ENCODE measurements around the gene PRMT9. TPM values are rescaled to one million over a fixed set of nuclear protein-coding genes. Genes with fewer than 3 reads are reported as not detected.
A peak's percentile ranks its signal among the peaks of the same experiment; 100 is the strongest.

The PRMT9 gene
- total RNA-seq, 6 experiments from 2014 or later = 3.4 to 4.9 (median 4.6) TPM

- WGBS (ENCODE audit: insufficient coverage, low coverage, low lambda C conversion rate, missing lambda C conversion rate) = 92% methylated on average over 1 of the region's 1 CpG
- intact Hi-C loops (cut with DNase I) = no loop called here
- H3K9me3 ChIP-seq = no peaks in the 10 kb centered on the region
- H3K27me3 ChIP-seq = no peaks in the 10 kb centered on the region
- TF ChIP-seq CTCF (IDR thresholded peaks at IDR 0.05) (no peak), POLR2A (IDR thresholded peaks at IDR 0.05) (no peak)
- DNase-seq (no peak), ATAC-seq (no peak)
- no peaks in the 10 kb centered on the region for H3K4me1 ChIP-seq
- H3K27ac ChIP-seq = no peak overlapping the region
- no peaks in the 10 kb centered on the region for H3K36me3 ChIP-seq
- H3K4me3 ChIP-seq = no peak overlapping the region
Observed at GRCh38 chr4:147610686-147611085, 73.3 kb downstream of the PRMT9 start.

- WGBS (ENCODE audit: insufficient coverage, low coverage, low lambda C conversion rate, missing lambda C conversion rate) = 23% methylated on average over 1 of the region's 1 CpG
- DNase-seq (no peak), ATAC-seq (peak in 3 of 4 donors; percentile 33 to 61 (median 54))
- no peaks in the 10 kb centered on the region for H3K9me3 ChIP-seq
- no peaks in the 10 kb centered on the region for H3K36me3 ChIP-seq
- no peak overlapping the region for H3K4me3 ChIP-seq
- no peaks in the 10 kb centered on the region for H3K4me1 ChIP-seq
- TF ChIP-seq POLR2A (IDR thresholded peaks at IDR 0.05) (no peak), CTCF (IDR thresholded peaks at IDR 0.05) (no peak)
- H3K27me3 ChIP-seq = no peaks in the 10 kb centered on the region
- no peak overlapping the region for H3K27ac ChIP-seq
- intact Hi-C loops (cut with DNase I) = no loop called here
Observed at GRCh38 chr4:147607471-147607870, 76.5 kb downstream of the PRMT9 start.

GRCh38 chr4:147605499-147605898, 78.5 kb downstream of the PRMT9 start:
- Histone ChIP-seq H3K27me3 (no peaks in the 10 kb centered on the region), H3K36me3 (no peaks in the 10 kb centered on the region), H3K9me3 (no peaks in the 10 kb centered on the region), H3K4me1 (no peaks in the 10 kb centered on the region), H3K27ac (no peak overlapping the region), H3K4me3 (no peak overlapping the region)
- TF ChIP-seq CTCF (IDR thresholded peaks at IDR 0.05) (no peak), POLR2A (IDR thresholded peaks at IDR 0.05) (no peak)
- no peak for DNase-seq
- ATAC-seq = no peak
- intact Hi-C loops (cut with DNase I) = no loop called here

GRCh38 chr4:147599769-147600168, 84.2 kb downstream of the PRMT9 start:
- Histone ChIP-seq H3K9me3 (no peaks in the 10 kb centered on the region), H3K4me1 (no peaks in the 10 kb centered on the region), H3K36me3 (no peaks in the 10 kb centered on the region), H3K4me3 (no peak overlapping the region), H3K27me3 (no peaks in the 10 kb centered on the region), H3K27ac (no peak overlapping the region)
- TF ChIP-seq POLR2A (IDR thresholded peaks at IDR 0.05) (no peak), CTCF (IDR thresholded peaks at IDR 0.05) (no peak)
- DNase-seq (no peak), ATAC-seq (no peak)
- WGBS (ENCODE audit: insufficient coverage, low coverage, low lambda C conversion rate, missing lambda C conversion rate) = 80% methylated on average over 2 of the region's 3 CpGs
- intact Hi-C loops (cut with DNase I) = no loop called here

- H3K4me3 ChIP-seq = no peak overlapping the region
- no peak overlapping the region for H3K27ac ChIP-seq
- intact Hi-C loops (cut with DNase I) = no loop called here
- H3K9me3 ChIP-seq = no peaks in the 10 kb centered on the region
- H3K4me1 ChIP-seq = no peaks in the 10 kb centered on the region
- 75% methylated on average over 1 of the region's 1 CpG for WGBS (ENCODE audit: insufficient coverage, low coverage, low lambda C conversion rate, missing lambda C conversion rate)
- ATAC-seq = no peak
- no peaks in the 10 kb centered on the region for H3K27me3 ChIP-seq
- DNase-seq = no peak
- no peak for TF ChIP-seq POLR2A (IDR thresholded peaks at IDR 0.05)
- no peak for TF ChIP-seq CTCF (IDR thresholded peaks at IDR 0.05)
- no peaks in the 10 kb centered on the region for H3K36me3 ChIP-seq
Observed at GRCh38 chr4:147599206-147599605, 84.8 kb downstream of the PRMT9 start.

All from right lobe of liver (tissue), 6 donors.